Measurements from ENCODE around the gene EFCAB6. TPM values are rescaled to one million over a fixed set of nuclear protein-coding genes. Genes with fewer than 3 reads are reported as not detected.

The EFCAB6 gene
- total and polyA plus RNA-seq, 2 donors (not counting 1 experiment from before 2014, with no cell fraction given) = 0.07 to 0.10 TPM

GRCh38 chr22:43681731-43682360 lies 130.3 kb downstream of the EFCAB6 start:
- no CpG with 5 or more reads among the region's 6 CpGs for WGBS (ENCODE audit: insufficient coverage)
- no peak overlapping the region for H3K27ac Mint-ChIP-seq
- H3K4me3 Mint-ChIP-seq = no peak overlapping the region
- no peak overlapping the region for H3K4me3 ChIP-seq (ENCODE audit: control extremely low read depth in 1 of 5, extremely low read depth in 1 of 5, insufficient read depth in 1 of 5, low read depth in 2 of 5, low read length in 4 of 5)
- no peaks in the 10 kb centered on the region for H3K9me3 ChIP-seq (ENCODE audit: control extremely low read depth in 1 of 3, control insufficient read depth in 2 of 3, insufficient read depth in 1 of 3, low read length in 2 of 3)
- POLR2A ChIA-PET = no interaction called here
- peaks cover 4% of the 10 kb centered on the region for H3K9me3 Mint-ChIP-seq (ENCODE audit: insufficient read depth)
- H3K4me1 ChIP-seq (ENCODE audit: control insufficient read depth in 2 of 2, insufficient read depth in 2 of 2, low read length in 2 of 2) = no peaks in the 10 kb centered on the region
- H4K20me1 ChIP-seq (ENCODE audit: control insufficient read depth, insufficient read depth, low read length, poor library complexity, severe bottlenecking) = no peaks in the 10 kb centered on the region
- DNase-seq (no peak), ATAC-seq (ENCODE audit: low read depth) (no peak)
- H3K27me3 ChIP-seq (replicated peaks in 1 of 4; ENCODE audit: control extremely low read depth in 1 of 4, control insufficient read depth in 3 of 4, insufficient read depth in 4 of 4, low read length in 3 of 4) = no peaks in the 10 kb centered on the region
- H3K27ac ChIP-seq (ENCODE audit: low read length in 2 of 2) = no peak overlapping the region
- no peak overlapping the region for H2AFZ ChIP-seq (ENCODE audit: insufficient read depth, low read depth, low read length, poor library complexity, severe bottlenecking)
- no peak overlapping the region for H3K9ac ChIP-seq (ENCODE audit: low read length)
- TF ChIP-seq CTCF (IDR thresholded peaks at IDR 0.05) (no peak), EZH2 (IDR thresholded peaks at IDR 0.05; ENCODE audit: borderline replicate concordance, insufficient read depth, low read depth, low read length, poor library complexity, severe bottlenecking) (no peak)
- H3K79me2 ChIP-seq (ENCODE audit: control insufficient read depth, insufficient read depth, low read length) = no peaks in the 10 kb centered on the region
- CTCF ChIA-PET = no interaction called here
- no peaks in the 10 kb centered on the region for H3K36me3 ChIP-seq (replicated peaks in 1 of 2; ENCODE audit: control extremely low read depth in 1 of 2, control insufficient read depth in 1 of 2, extremely low read depth in 1 of 2, insufficient read depth in 2 of 2, low read length in 1 of 2)
- intact Hi-C loops (cut with micrococcal nuclease) = no loop called here
- no peak overlapping the region for H3K4me2 ChIP-seq (replicated peaks; ENCODE audit: low read depth, low read length, poor library complexity, severe bottlenecking)
- peaks cover 9% of the 10 kb centered on the region for H3K27me3 Mint-ChIP-seq
- H3K4me1 Mint-ChIP-seq = no peaks in the 10 kb centered on the region

- POLR2A ChIA-PET = no interaction called here
- H3K9me3 Mint-ChIP-seq (ENCODE audit: insufficient read depth) = no peaks in the 10 kb centered on the region
Measured at GRCh38 chr22:43670513-43670912, 141.6 kb downstream of the EFCAB6 start.

More at GRCh38 chr22:43670513-43670912, 141.6 kb downstream of the EFCAB6 start:
- Histone ChIP-seq H3K4me1 (ENCODE audit: control insufficient read depth in 2 of 2, insufficient read depth in 2 of 2, low read length in 2 of 2) (no peaks in the 10 kb centered on the region), H3K4me2 (replicated peaks; ENCODE audit: low read depth, low read length, poor library complexity, severe bottlenecking) (no peak overlapping the region), H3K27me3 (replicated peaks in 1 of 4; ENCODE audit: control extremely low read depth in 1 of 4, control insufficient read depth in 3 of 4, insufficient read depth in 4 of 4, low read length in 3 of 4) (no peaks in the 10 kb centered on the region), H3K9ac (ENCODE audit: low read length) (no peak overlapping the region), H3K27ac (ENCODE audit: low read length in 2 of 2) (no peak overlapping the region), H3K36me3 (replicated peaks in 1 of 2; ENCODE audit: control extremely low read depth in 1 of 2, control insufficient read depth in 1 of 2, extremely low read depth in 1 of 2, insufficient read depth in 2 of 2, low read length in 1 of 2) (no peaks in the 10 kb centered on the region), H4K20me1 (ENCODE audit: control insufficient read depth, insufficient read depth, low read length, poor library complexity, severe bottlenecking) (no peaks in the 10 kb centered on the region), H3K9me3 (ENCODE audit: control extremely low read depth in 1 of 3, control insufficient read depth in 2 of 3, insufficient read depth in 1 of 3, low read length in 2 of 3) (peaks cover 0 to 2% (median 0%) of the 10 kb centered on the region in 3 donors), H3K79me2 (ENCODE audit: control insufficient read depth, insufficient read depth, low read length) (no peaks in the 10 kb centered on the region), H3K4me3 (ENCODE audit: control extremely low read depth in 1 of 5, extremely low read depth in 1 of 5, insufficient read depth in 1 of 5, low read depth in 2 of 5, low read length in 4 of 5) (no peak overlapping the region), H2AFZ (ENCODE audit: insufficient read depth, low read depth, low read length, poor library complexity, severe bottlenecking) (no peak overlapping the region)
- 61% methylated on average over 4 of the region's 7 CpGs for WGBS (ENCODE audit: insufficient coverage)
- DNase-seq = no peak
- Mint-ChIP-seq H3K27me3 (peaks cover 18% of the 10 kb centered on the region), H3K4me1 (no peaks in the 10 kb centered on the region), H3K4me3 (no peak overlapping the region), H3K27ac (no peak overlapping the region)
- intact Hi-C loops (cut with micrococcal nuclease) = no loop called here
- no peak for TF ChIP-seq CTCF (IDR thresholded peaks at IDR 0.05)
- TF ChIP-seq EZH2 (IDR thresholded peaks at IDR 0.05; ENCODE audit: borderline replicate concordance, insufficient read depth, low read depth, low read length, poor library complexity, severe bottlenecking) = no peak
- ATAC-seq (ENCODE audit: low read depth) = no peak
- CTCF ChIA-PET = no interaction called here
